Heart left ventricle (tissue), 16 donors: ENCODE data around the gene KHDRBS1. TPM values are rescaled to one million over a fixed set of nuclear protein-coding genes. Genes with fewer than 3 reads are reported as not detected.
"Not testable (repeated sequence)": the region's sequence is repeated elsewhere in the genome, so short reads cannot be mapped to it uniquely, and the experiment has no call there.

Source experiments
- ATAC-seq, 4 donors: fragments of 200-7000 bp; cut with Tn5 transposase; one replicate each; pipeline ENCODE4 v1.9.1; 2020 to 2022; ENCODE audit warnings: moderate library complexity in 4 of 4, mild to moderate bottlenecking in 3 of 4, moderate number of reproducible peaks in 1 of 4
- DNase-seq, 5 donors: peaks; one replicate each; pipeline ENCODE4 v3.0.0-alpha.2; 2020
- H3K27ac ChIP-seq, 12 donors: fragments of 200-600 bp; sonication (generic) in 4 of 12; one replicate each; pipeline versions ENCODE4 v1.5.0 to v1.8.0; 2016 to 2022; ENCODE audit warnings: mild to moderate bottlenecking in 2 of 12
- H3K27me3 ChIP-seq, 9 donors: fragments of 200-600 bp; sonication (generic) in 2 of 9; one replicate each; pipeline versions ENCODE4 v1.5.1 to v1.8.0; 2016 to 2022; ENCODE audit warnings: mild to moderate bottlenecking in 3 of 9
- H3K36me3 ChIP-seq, 9 donors: fragments of 200-600 bp; sonication (generic) in 2 of 9; one replicate each; pipeline versions ENCODE4 v1.5.0 to v1.8.0; 2018 to 2022; ENCODE audit warnings: mild to moderate bottlenecking in 2 of 9
- H3K4me1 ChIP-seq, 12 donors: fragments of 200-600 bp; sonication (generic) in 4 of 12; one replicate each; pipeline versions ENCODE4 v1.5.0 to v1.8.0; 2016 to 2022; ENCODE audit warnings: mild to moderate bottlenecking in 3 of 12
- H3K4me3 ChIP-seq, 12 donors: fragments of 200-600 bp; sonication (generic) in 4 of 12; one replicate each; pipeline versions ENCODE4 v1.5.0 to v1.8.0; 2017 to 2022; ENCODE audit warnings: mild to moderate bottlenecking in 9 of 12, moderate library complexity in 4 of 12
- H3K9me3 ChIP-seq, 12 donors: fragments of 200-600 bp; sonication (generic) in 4 of 12; one replicate each; pipeline versions ENCODE4 v1.5.0 to v1.8.0; 2016 to 2022; ENCODE audit warnings: mild to moderate bottlenecking in 1 of 12
- CTCF ChIP-seq, 12 donors: fragments of 200-600 bp; sonication (generic) in 4 of 12; IDR thresholded peaks; one replicate each; pipeline versions ENCODE4 v1.5.0 to v1.8.0; 2018 to 2022; ENCODE audit warnings: antibody characterized with exemption in 12 of 12, mild to moderate bottlenecking in 5 of 12
- POLR2A ChIP-seq, 2 donors: fragments of 450-650 bp; IDR thresholded peaks; one replicate each; pipeline ENCODE4 v1.6.1; 2017; ENCODE audit warnings: antibody characterized with exemption in 2 of 2, mild to moderate bottlenecking in 2 of 2, moderate library complexity in 2 of 2
- WGBS, 4 donors: extraction: QIAGEN DNeasy Blood & Tissue Kit in 2 of 4; methylation state at CpG; one replicate each; pipeline versions ENCODE4 v1.1.5 to v1.1.7; 2013 to 2018; 5-methylcytosine and 5-hydroxymethylcytosine counted together
- intact Hi-C, 10 donors: fragments of 100-400 bp; cut with DNase I; formaldehyde crosslinking; loops; one replicate each; pipeline versions ENCODE4 v1.11.1 to v1.14.2; 2022
- polyA plus RNA-seq, 2 donors: library from polyadenylated mRNA; stranded (reverse); fragments of 200-250 nt; gene quantifications; one replicate each; pipeline ENCODE4 v1.2.3, GENCODE V29; 2013
- total RNA-seq, 9 donors: library from RNA; depleted of rRNA in 2 of 9; stranded (reverse); fragments of >200 nt in 2 of 9; fragmentation: NEBNext Ultra II Directional in 3 of 9; extraction: Animal tissue kit (Norgen Biotek cat#: 25700) in 3 of 9; gene quantifications; one replicate each; pipeline versions ENCODE4 v1.1.0 to v1.2.4, GENCODE V29; 2016 to 2023
- donor health status: ischemic (EF 13 %, LVEDD 7.1; RV severe dilation, severe dysfunction).
- donor health status: healthy with polysubstance abuse.
- donor health status: DM: no; HTN: yes; CAD: no.
- donor health status: DM: no; HTN: no; CAD: no.
- donor health status: ischemic (EF 25% LVEDD 6.9; RV normal size, moderate dysfunction).
- donor health status: ischemic (EF 25% LVEDD 5.7; RV mildly dilated, moderate dysfunction).
- donor health status: healthy.
- donor health status: DM: yes; HTN: yes; CAD: no.
- donor health status: ischemic (EF 35%, LVEDD 5.7; RV mildly dilated, moderate dysfunction).
- donor health status: nonischemic (EF 11% LVEDD 7.7; RV severe dilation, severe dysfunction).
- donor health status: DM: yes; HTN: yes; CAD: no.
- donor health status: PGD.
- donor health status: ischemic (EF 29% LVEDD 5.4; RV normal size, mild dysfunction).
- donor health status: nonischemic (EF 23%, LVEDD 6.1; RV moderate dilation, normal function).

The KHDRBS1 gene
- total and polyA plus RNA-seq, 11 donors, result 33.0 to 79.3 (median 61.7) TPM

- intact Hi-C loops, result no loop called here
- TF ChIP-seq POLR2A (IDR thresholded peaks at IDR 0.05), result no peak
- peak in 1 of 12 donors; percentile 8 for TF ChIP-seq CTCF (IDR thresholded peaks at IDR 0.05)
- DNase-seq, result peak; percentile 48 to 77 (median 57)
- 0% methylated on average over 36 to 55 of the region's 55 CpGs for WGBS, 4 donors
- no peaks in the 10 kb centered on the region for H3K9me3 ChIP-seq
- H3K4me3 ChIP-seq, result peak overlapping the region; percentile 84 to 100 (median 97)
- H3K36me3 ChIP-seq, result peaks cover 0 to 10% (median 0%) of the 10 kb centered on the region in 9 donors
- no peaks in the 10 kb centered on the region for H3K27me3 ChIP-seq
- ATAC-seq, result peak in 3 of 4 donors; percentile 17 to 48 (median 40)
- H3K4me1 ChIP-seq, result peaks cover 2 to 50% (median 35%) of the 10 kb centered on the region in 12 donors
- H3K27ac ChIP-seq, result peak overlapping the region; percentile 97 to 100 (median 100)
These were observed 705 bp downstream of the KHDRBS1 start for GRCh38 chr1:32014199-32014947.

GRCh38 chr1:32014948-32015273, 1.2 kb downstream of the KHDRBS1 start:
- ATAC-seq, result no peak
- peak overlapping the region in 10 of 12 donors; percentile 99 to 100 (median 100) for H3K27ac ChIP-seq
- no peaks in the 10 kb centered on the region for H3K27me3 ChIP-seq
- peak overlapping the region; percentile 84 to 100 (median 97) for H3K4me3 ChIP-seq
- TF ChIP-seq CTCF (IDR thresholded peaks at IDR 0.05), result no peak
- TF ChIP-seq POLR2A (IDR thresholded peaks at IDR 0.05), result no peak
- intact Hi-C loops, result no loop called here
- peaks cover 0 to 10% (median 0%) of the 10 kb centered on the region in 9 donors for H3K36me3 ChIP-seq
- no peak for DNase-seq
- no peaks in the 10 kb centered on the region for H3K9me3 ChIP-seq
- peaks cover 2 to 55% (median 39%) of the 10 kb centered on the region in 12 donors for H3K4me1 ChIP-seq
- WGBS, 4 donors, result 1% methylated on average over 11 of the region's 11 CpGs

- TF ChIP-seq POLR2A (IDR thresholded peaks at IDR 0.05), result no peak
- TF ChIP-seq CTCF (IDR thresholded peaks at IDR 0.05), result no peak
- DNase-seq (no peak), ATAC-seq (peak; percentile 50 to 67 (median 52))
- intact Hi-C loops, result no loop called here
- H3K27ac ChIP-seq, result peak overlapping the region in 2 of 12 donors; percentile 14 to 25
- H3K4me3 ChIP-seq, result no peak overlapping the region
- peaks cover 5 to 97% (median 73%) of the 10 kb centered on the region in 12 donors for H3K4me1 ChIP-seq
- peaks cover 0 to 43% (median 16%) of the 10 kb centered on the region in 9 donors for H3K36me3 ChIP-seq
- no peaks in the 10 kb centered on the region for H3K27me3 ChIP-seq
- WGBS, 4 donors, result 29 to 44% (median 35%) methylated on average over 6 of the region's 6 CpGs
- H3K9me3 ChIP-seq, result no peaks in the 10 kb centered on the region
These were observed 6.7 kb downstream of the KHDRBS1 start for GRCh38 chr1:32020339-32020738.

- DNase-seq, intact Hi-C loops, H3K9me3 ChIP-seq, ATAC-seq, H3K27me3 ChIP-seq, H3K27ac ChIP-seq, H3K4me3 ChIP-seq: not testable (repeated sequence)
- WGBS, 4 donors, result 86 to 91% (median 88%) methylated on average over 8 of the region's 8 CpGs
- Histone ChIP-seq H3K4me1 (peaks cover 2 to 90% (median 61%) of the 10 kb centered on the region in 12 donors), H3K36me3 (peaks cover 0 to 51% (median 13%) of the 10 kb centered on the region in 9 donors)
These were observed 7.9 kb downstream of the KHDRBS1 start for GRCh38 chr1:32021574-32022018.
